Cardiac muscle cell (in vitro differentiated cells and primary cell): ENCODE results near the gene RRBP1. TPM values are rescaled to one million over a fixed set of nuclear protein-coding genes. Genes with fewer than 3 reads are reported as not detected.

Experiments used
- DNase-seq, 2 donors: peaks; one replicate each; pipeline versions ENCODE4 v3.0.0 to v3.0.0-alpha.2; 2010 to 2017; ENCODE audit warnings: low read depth in 1 of 2, low spot score in 1 of 2
- H3K27ac ChIP-seq: fragments of 200-600 bp; sonication (generic); 2 replicates; pipeline ENCODE4 v1.5.1; 2016
- H3K27me3 ChIP-seq: fragments of 200-600 bp; sonication (generic); 2 replicates; pipeline ENCODE4 v1.6.0; 2016; ENCODE audit warnings: control low read depth
- H3K36me3 ChIP-seq: fragments of 200-600 bp; sonication (generic); 2 replicates; pipeline ENCODE4 v1.5.1; 2016; ENCODE audit warnings: control low read depth
- H3K4me1 ChIP-seq: fragments of 200-600 bp; sonication (generic); 2 replicates; pipeline ENCODE4 v1.8.1; 2017; ENCODE audit warnings: low read depth, mild to moderate bottlenecking, mixed run types
- H3K4me3 ChIP-seq: fragments of 200-600 bp; sonication (generic); 2 replicates; pipeline ENCODE4 v1.5.1; 2016; ENCODE audit warnings: mild to moderate bottlenecking
- H3K9me3 ChIP-seq: fragments of 200-600 bp; sonication (generic); 2 replicates; pipeline ENCODE4 v1.5.1; 2017; ENCODE audit warnings: low read depth, mild to moderate bottlenecking, control low read depth
- CTCF ChIP-seq: IDR thresholded peaks from 2 replicates; pipeline ENCODE4 v1.5.1; 2012; ENCODE audit warnings: low read depth, mild to moderate bottlenecking, low read length
- polyA plus RNA-seq: library from polyadenylated mRNA; unstranded; fragments of >200 nt; fragmentation: Nextera tagmentation; extraction: Ambion mirVana; gene quantifications from 2 replicates; pipeline ENCODE4 v1.2.1, GENCODE V29; 2016
- total RNA-seq: library from RNA; depleted of rRNA; stranded (reverse); fragments of >200 nt; gene quantifications from 2 replicates; pipeline ENCODE4 v1.2.3, GENCODE V29; 2016

The RRBP1 gene
- total and polyA plus RNA-seq, 2 experiments from 2014 or later, result 50.7 to 77.5 TPM

- no peak for DNase-seq
- no peaks in the 10 kb centered on the region for H3K27me3 ChIP-seq
- no peaks in the 10 kb centered on the region for H3K9me3 ChIP-seq
- peaks cover 46% of the 10 kb centered on the region for H3K36me3 ChIP-seq
- no peak for TF ChIP-seq CTCF
- H3K4me1 ChIP-seq, result no peaks in the 10 kb centered on the region
- H3K4me3 ChIP-seq, result no peak overlapping the region
- H3K27ac ChIP-seq, result peak overlapping the region; percentile 71
Observed at GRCh38 chr20:17608701-17609497, 73.1 kb downstream of the RRBP1 start.

- H3K27me3 ChIP-seq, result no peaks in the 10 kb centered on the region
- peaks cover 66% of the 10 kb centered on the region for H3K36me3 ChIP-seq
- H3K4me1 ChIP-seq, result no peaks in the 10 kb centered on the region
- DNase-seq, result no peak
- TF ChIP-seq CTCF, result no peak
- no peaks in the 10 kb centered on the region for H3K9me3 ChIP-seq
- H3K4me3 ChIP-seq, result no peak overlapping the region
- peak overlapping the region; percentile 30 for H3K27ac ChIP-seq
Observed at GRCh38 chr20:17606001-17606400, 76.0 kb downstream of the RRBP1 start.

- H3K36me3 ChIP-seq, result peaks cover 70% of the 10 kb centered on the region
- H3K4me1 ChIP-seq, result no peaks in the 10 kb centered on the region
- peak overlapping the region; percentile 19 for H3K27ac ChIP-seq
- no peak for TF ChIP-seq CTCF
- no peak overlapping the region for H3K4me3 ChIP-seq
- no peak for DNase-seq
- H3K27me3 ChIP-seq, result no peaks in the 10 kb centered on the region
- no peaks in the 10 kb centered on the region for H3K9me3 ChIP-seq
Observed at GRCh38 chr20:17605131-17605660, 76.8 kb downstream of the RRBP1 start.

- Histone ChIP-seq H3K4me3 (no peak overlapping the region), H3K27me3 (no peaks in the 10 kb centered on the region), H3K36me3 (peaks cover 54% of the 10 kb centered on the region), H3K4me1 (no peaks in the 10 kb centered on the region), H3K9me3 (no peaks in the 10 kb centered on the region), H3K27ac (no peak overlapping the region)
- no peak for DNase-seq
- TF ChIP-seq CTCF, result no peak
Observed at GRCh38 chr20:17602493-17602892, 79.5 kb downstream of the RRBP1 start.

GRCh38 chr20:17601957-17602356 lies 80.1 kb downstream of the RRBP1 start:
- H3K4me1 ChIP-seq, result peaks cover under 1% of the 10 kb centered on the region
- H3K9me3 ChIP-seq, result no peaks in the 10 kb centered on the region
- no peak for TF ChIP-seq CTCF
- no peak overlapping the region for H3K27ac ChIP-seq
- H3K36me3 ChIP-seq, result peaks cover 52% of the 10 kb centered on the region
- H3K27me3 ChIP-seq, result no peaks in the 10 kb centered on the region
- DNase-seq, result no peak
- no peak overlapping the region for H3K4me3 ChIP-seq
